ENCODE data around the gene PCSK5. TPM values are rescaled to one million over a fixed set of nuclear protein-coding genes. Genes with fewer than 3 reads are reported as not detected.

The PCSK5 gene
- total and polyA plus RNA-seq, 2 of the 8 experiments (the other 6 are each of a cell fraction or from before 2014, with no cell fraction given) = 5.5 to 10.7 TPM

DNA sequence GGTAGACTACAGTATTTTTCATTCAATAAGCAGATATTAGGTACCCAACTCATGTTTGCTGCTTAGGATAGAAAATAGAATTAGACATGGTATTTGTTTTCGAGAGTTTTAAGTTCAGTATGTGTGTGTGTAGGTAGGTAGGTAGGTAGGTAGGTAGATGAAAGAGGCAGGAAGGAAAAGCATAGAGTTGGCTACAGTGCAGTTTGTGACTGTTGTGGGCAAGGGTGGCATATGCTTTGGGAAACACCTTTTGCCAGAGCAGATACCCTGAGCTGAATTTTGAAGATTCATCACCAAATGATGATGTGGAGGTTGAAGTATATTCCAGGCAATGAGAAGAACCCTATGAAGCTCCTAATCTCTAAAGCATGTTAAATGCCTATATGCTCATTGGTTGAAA is 20.0 kb upstream of the PCSK5 start:
- H3K79me1 ChIP-seq (ENCODE audit: low read depth, low read length) = no peaks in the 10 kb centered on the region
- H3K9ac ChIP-seq (replicated peaks in 1 of 4; ENCODE audit: extremely low read depth in 1 of 4, low read depth in 3 of 4, low read length in 3 of 4) = no peak overlapping the region
- FAIRE-seq = no peak
- no peak overlapping the region for H2AK5ac ChIP-seq (ENCODE audit: low read depth, low read length)
- H3K23me2 ChIP-seq (ENCODE audit: low read depth, low read length) = no peaks in the 10 kb centered on the region
- H2AFZ ChIP-seq (ENCODE audit: low read length) = no peak overlapping the region
- H2BK120ac ChIP-seq (replicated peaks; ENCODE audit: low read depth, low read length) = no peak overlapping the region
- ChIA-PET POLR2A (ENCODE audit: partially characterized antibody) (no interaction called here), CTCF (ENCODE audit: partially characterized antibody) (interaction anchor here (2.1 to 2.5 kb wide), 2 partner anchors 9 kb away, joined by 6 to 8 read pairs; no protein-coding TSS in a partner anchor)
- no peaks in the 10 kb centered on the region for H3K36me3 ChIP-seq (ENCODE audit: control insufficient read depth in 2 of 4, insufficient read depth in 4 of 4, low read length in 3 of 4)
- no peak overlapping the region for H3K18ac ChIP-seq (ENCODE audit: extremely low read depth, low read length)
- H4K91ac ChIP-seq (replicated peaks; ENCODE audit: insufficient read length, low read length) = no peak overlapping the region
- H3K27me3 ChIP-seq (replicated peaks in 1 of 4; ENCODE audit: control insufficient read depth in 3 of 4, extremely low read depth in 1 of 4, insufficient read depth in 3 of 4, low read length in 3 of 4) = no peaks in the 10 kb centered on the region
- H2BK20ac ChIP-seq (ENCODE audit: low read length) = no peak overlapping the region
- H3K79me2 ChIP-seq (ENCODE audit: control insufficient read depth in 1 of 2, insufficient read depth in 2 of 2, low read length in 2 of 2) = no peaks in the 10 kb centered on the region
- H2BK12ac ChIP-seq (ENCODE audit: low read depth, low read length) = no peak overlapping the region
- no peaks in the 10 kb centered on the region for H3K4me1 ChIP-seq (replicated peaks in 1 of 4; ENCODE audit: control insufficient read depth in 3 of 4, insufficient read depth in 4 of 4, low read length in 3 of 4)
- no peak overlapping the region for H3K4me2 ChIP-seq (ENCODE audit: insufficient read depth in 1 of 2, low read depth in 2 of 2, low read length in 2 of 2)
- no peak overlapping the region for H3K27ac ChIP-seq (ENCODE audit: low read depth, low read length)
- H4K20me1 ChIP-seq (replicated peaks in 1 of 2; ENCODE audit: control insufficient read depth in 1 of 2, insufficient read depth in 2 of 2, low read length in 2 of 2) = no peaks in the 10 kb centered on the region
- H3K14ac ChIP-seq (ENCODE audit: insufficient read length) = no peak overlapping the region
- H4K5ac ChIP-seq (ENCODE audit: insufficient read length, low read depth, low read length) = no peak overlapping the region
- H3K9me3 ChIP-seq (ENCODE audit: insufficient read depth in 2 of 2, low read depth in 1 of 2, low read length in 1 of 2) = no peaks in the 10 kb centered on the region
- H3K4ac ChIP-seq (replicated peaks; ENCODE audit: insufficient read length, low read depth, low read length) = no peak overlapping the region
- no peak overlapping the region for H4K8ac ChIP-seq (ENCODE audit: extremely low read depth, insufficient read depth, low read length)
- no peak overlapping the region for H3K4me3 ChIP-seq (ENCODE audit: extremely low read depth in 1 of 4, insufficient read depth in 2 of 4, low read depth in 3 of 4, low read length in 4 of 4)
- no peak overlapping the region for H2BK5ac ChIP-seq (ENCODE audit: low read depth, low read length)
- 80 to 100% methylated on average over 1 of the region's 1 CpG for WGBS, 2 experiments (ENCODE audit: extremely low coverage in 1 of 2, insufficient coverage in 1 of 2, insufficient read length in 1 of 2, insufficient replicate concordance in 2 of 2, low coverage in 1 of 2, low lambda C conversion rate in 2 of 2, missing lambda C conversion rate in 1 of 2)
- H3K23ac ChIP-seq (ENCODE audit: insufficient read length) = no peak overlapping the region
- H2BK15ac ChIP-seq (ENCODE audit: low read length) = no peak overlapping the region
- no peak overlapping the region for H3K56ac ChIP-seq (replicated peaks; ENCODE audit: insufficient read length, low read depth, low read length)
- TF ChIP-seq ZNF274 (IDR thresholded peaks at IDR 0.05; ENCODE audit: borderline replicate concordance, extremely low read depth, low read length) = no peak
- TF ChIP-seq KDM1A (IDR thresholded peaks at IDR 0.05; ENCODE audit: borderline replicate concordance, low read length) = no peak
- no peak for TF ChIP-seq CTBP2 (IDR thresholded peaks at IDR 0.05; ENCODE audit: borderline replicate concordance, insufficient read depth, insufficient read length, low read length)
- no peak for TF ChIP-seq RXRA (IDR thresholded peaks at IDR 0.05; ENCODE audit: insufficient read depth, low read depth, low read length)
- no peak for TF ChIP-seq RAD21 (IDR thresholded peaks at IDR 0.05 in 1 of 2, conservative IDR thresholded peaks at IDR 0.05 in 1 of 2; ENCODE audit: low read depth in 2 of 2, low read length in 2 of 2)
- no peak for TF ChIP-seq EZH2 (IDR thresholded peaks at IDR 0.05; ENCODE audit: low read depth, low read length, severe bottlenecking)
- TF ChIP-seq KDM4A (IDR thresholded peaks at IDR 0.05; ENCODE audit: low read depth, low read length, severe bottlenecking) = no peak
- no peak for TF ChIP-seq CBX5 (IDR thresholded peaks at IDR 0.05; ENCODE audit: low read depth, low read length)
- TF ChIP-seq, protein P1, sequence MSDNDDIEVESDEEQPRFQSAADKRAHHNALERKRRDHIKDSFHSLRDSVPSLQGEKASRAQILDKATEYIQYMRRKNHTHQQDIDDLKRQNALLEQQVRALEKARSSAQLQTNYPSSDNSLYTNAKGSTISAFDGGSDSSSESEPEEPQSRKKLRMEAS (IDR thresholded peaks at IDR 0.05) = no peak
- TF ChIP-seq JUND (IDR thresholded peaks at IDR 0.05; ENCODE audit: low read length) = no peak
- no peak for DNase-seq (ENCODE audit: low read depth in 1 of 2, low spot score in 2 of 2)
